CD4-positive, alpha-beta T cell treated with Interleukin-2 at 100 ng/mL for 4 hours (primary cell): ENCODE measurements around the gene DLGAP5.

ENCODE experiments used
- DNase-seq: peaks from one replicate; pipeline ENCODE4 v3.0.0-alpha.2; 2020; ENCODE audit warnings: low spot score

The DLGAP5 gene

DNA sequence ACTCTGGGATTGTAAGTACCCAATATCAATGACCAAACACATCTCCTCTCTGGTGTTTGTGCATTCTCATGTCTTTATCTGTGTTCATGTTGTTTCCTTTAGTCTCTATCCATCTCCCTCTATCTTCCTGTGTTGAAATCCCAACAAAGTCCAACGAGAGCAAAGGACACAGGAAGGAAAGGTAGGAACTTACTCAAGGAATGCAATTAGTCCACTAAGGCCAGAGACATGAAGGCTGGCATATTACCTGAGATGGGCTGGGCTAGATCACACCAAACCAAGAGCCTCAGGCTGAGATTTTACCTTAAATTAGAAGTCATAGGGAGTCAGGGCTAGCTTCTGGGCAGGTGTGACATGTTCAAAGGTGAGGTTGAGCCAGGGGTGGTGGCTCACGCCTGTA, 76.7 kb downstream of the DLGAP5 start:
- DNase-seq: no peak

DNA sequence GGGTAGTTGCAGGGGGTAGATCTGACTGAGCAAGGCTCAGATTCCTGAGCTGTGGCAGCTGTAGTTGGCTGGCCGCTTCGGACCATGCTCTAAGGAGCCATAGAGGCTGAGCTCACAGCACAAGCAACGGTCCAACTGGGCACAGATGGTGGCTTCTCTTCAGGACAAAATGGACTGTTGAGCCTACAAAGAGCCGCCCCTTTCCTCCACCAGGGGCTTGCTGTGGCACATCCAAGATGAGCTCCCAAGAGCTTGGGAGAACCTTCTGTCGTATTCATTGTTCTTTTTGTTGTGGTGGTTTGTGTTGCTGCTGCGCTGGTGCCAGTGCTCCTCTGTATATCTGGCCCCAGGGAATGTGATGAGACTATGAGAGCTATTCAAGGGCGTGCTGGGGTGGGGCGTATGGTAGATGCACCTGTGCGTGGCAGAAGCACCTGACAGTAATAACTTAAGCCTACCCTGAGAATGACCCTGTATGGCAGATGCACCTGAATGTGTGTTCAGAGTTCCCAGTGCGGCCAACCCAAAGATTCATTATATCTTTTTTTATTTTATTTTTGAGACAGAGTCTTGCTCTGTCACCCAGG, 80.2 kb downstream of the DLGAP5 start:
- DNase-seq: no peak

DNA sequence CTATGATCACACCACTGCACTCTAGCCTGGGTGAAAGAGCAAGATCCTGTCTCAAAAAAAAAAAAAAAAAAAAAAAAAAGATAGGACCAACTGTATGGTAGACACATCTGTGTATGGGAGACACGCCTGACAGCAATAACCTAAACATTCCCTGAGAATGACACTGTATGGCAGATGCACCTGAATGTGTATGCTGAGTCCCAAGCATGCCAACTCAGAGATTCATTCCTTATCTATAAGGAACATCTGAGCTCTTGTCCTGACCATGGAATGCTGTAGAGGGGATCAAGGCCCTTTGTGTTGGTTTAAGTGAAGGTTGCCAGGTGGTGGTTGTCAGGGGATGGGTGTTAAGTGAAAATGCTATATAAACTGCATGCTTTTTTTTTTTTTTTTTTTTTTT, 81.5 kb downstream of the DLGAP5 start:
- DNase-seq: no peak

DNA sequence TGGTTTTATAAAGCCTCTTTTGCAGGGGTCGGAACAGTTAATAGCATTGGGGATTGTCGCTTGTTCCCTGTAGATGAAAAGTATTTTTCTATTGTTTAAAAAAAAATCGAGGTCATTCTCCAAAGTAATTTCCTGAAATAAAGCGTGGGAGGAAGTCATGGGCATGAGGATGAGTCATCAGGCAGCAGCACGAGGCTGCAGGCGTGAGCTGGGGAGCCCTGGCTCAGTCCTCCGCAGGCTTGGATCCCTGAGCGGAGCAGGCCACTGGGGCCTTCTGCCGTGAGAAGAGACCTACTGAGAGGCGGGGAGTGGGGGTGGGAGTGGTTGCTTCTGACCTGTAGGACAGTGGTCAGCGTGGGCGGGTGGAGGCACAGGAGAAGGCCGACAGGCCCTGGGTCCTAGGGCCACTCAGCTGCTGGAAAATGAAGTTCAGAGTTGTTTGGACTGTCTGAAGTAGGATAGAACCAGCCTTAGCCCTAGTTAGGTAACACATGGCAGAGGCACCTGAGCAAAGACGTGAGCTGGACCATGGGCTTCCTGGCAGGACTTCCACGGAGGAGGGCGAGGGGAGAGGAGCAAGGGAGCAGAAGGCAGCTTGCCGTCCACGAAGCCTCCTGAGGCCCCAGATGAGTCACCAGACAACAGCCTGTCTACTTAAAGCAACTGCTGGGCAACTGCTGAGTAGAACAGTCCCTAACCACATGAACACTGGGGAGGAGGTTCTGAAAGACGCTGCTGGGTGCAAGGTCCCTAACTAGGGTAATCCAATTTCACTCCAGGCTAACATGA, 83.4 kb downstream of the DLGAP5 start:
- peak; percentile 66 for DNase-seq

DNA sequence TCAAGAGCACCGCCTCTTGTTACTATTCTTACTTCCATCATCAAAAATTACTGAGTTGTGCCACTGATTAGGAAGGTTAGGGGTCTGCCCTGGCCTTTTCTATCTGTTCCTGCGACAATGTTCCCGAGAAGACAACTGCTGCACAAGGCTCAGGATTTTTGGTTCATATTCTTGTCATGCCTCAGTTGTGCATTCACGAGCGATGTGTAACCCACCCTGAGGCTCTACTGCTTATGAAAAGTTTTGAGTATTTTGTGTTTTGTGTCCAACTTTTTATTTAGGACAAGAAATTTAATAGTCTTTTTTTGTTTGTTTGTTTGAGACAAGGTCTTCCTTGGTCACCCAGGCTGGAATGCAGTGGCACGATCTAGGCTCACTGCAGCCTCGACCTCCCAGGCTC, 85.4 kb downstream of the DLGAP5 start:
- no peak for DNase-seq

DNA sequence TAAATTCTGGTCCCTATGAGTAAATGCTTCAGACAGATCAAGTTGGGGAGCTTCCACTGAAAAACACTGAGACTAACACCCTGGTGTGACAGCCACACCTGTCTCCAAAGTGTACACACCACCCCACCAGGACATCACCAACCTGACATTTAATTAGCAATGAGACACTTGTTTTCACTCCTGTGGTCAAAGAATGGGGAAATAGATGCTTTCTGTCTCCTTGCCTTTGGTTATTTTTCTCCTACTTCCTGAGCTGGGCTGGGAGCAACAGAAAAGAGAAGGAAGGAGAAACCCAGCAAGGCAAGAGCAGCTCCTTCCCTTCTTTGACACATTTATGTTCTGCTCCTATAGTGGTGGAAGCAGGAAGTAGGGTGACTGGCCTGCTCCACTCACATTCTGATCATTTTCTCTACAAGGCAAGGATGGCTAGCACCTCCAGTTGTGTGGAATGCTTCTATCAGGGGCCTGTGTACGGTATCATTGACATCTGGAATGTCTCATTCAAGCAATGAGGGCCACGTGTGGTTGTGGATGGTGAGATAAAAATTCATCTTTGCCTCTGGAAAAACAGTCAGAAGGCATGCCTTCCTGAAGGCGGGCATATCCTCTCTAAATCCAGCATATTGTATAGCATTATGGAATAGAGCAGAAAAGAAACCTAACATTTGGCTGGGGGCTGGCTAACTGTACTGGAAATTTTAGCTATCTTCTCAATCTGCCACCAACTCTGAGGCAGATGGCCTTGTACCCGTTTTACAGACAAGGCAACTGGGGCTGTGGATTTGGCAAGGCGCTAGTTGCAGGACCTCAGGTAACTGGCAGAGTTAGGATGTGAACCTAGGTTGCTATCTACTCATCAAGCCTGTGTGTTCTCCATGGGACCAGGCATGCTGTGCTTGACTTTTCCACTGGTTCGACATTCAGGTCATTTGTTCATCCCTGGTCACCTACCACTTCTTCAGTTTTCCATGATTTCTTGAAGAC, 87.1 kb downstream of the DLGAP5 start:
- DNase-seq: no peak

DNA sequence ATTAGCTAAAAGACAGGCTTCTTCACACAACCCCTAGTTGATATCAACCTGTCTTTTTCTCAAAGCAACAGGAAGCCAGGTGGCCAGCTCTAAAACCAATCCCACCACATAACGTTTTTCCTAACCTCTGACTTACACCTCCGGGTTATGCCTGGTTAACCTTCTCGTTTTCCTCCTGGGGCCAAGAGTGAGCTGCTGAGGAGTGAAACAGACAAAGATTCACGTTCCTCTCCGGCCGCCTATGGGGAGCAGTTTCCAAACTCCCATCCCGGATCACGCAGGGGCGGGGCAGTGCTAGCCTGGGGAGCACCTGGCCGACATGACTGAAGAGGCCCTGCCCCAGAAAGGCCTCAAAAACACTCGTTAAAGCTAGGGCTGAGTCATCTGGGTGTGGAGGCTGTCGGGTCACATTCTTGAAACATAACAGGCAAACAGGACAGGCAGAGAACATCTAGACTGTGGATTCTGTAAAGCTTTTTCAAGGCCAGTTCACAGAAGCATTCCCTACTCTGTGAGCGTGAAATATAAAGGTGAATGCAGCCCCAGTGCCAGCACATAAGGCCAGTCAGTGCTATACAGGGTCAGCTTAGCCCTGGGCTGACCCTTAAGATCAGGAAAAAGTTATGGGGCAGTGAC, 88.3 kb downstream of the DLGAP5 start:
- DNase-seq: peak; percentile 88

DNA sequence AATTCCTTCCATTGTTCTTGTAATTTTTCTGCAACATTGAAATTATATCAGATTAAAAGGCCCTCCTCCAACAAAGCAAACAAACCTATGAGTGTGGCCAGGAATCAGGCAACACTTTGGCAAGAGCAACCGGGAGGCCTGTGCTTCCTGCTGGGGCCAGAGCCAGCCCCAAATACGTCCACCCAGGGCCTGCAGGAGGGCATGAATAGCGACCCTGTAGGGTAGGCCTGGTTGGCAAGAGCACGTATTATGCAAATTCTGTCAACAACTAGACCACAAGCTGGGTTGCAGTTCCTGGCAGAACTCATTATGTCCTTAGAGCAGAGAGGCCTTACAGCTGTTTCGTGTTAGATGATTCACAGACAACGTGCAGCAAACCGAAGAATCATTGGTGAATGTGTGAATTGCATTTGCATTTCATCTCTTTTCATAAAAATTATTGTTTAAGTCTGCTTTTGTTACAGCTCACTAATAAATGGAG, 89.2 kb downstream of the DLGAP5 start:
- peak; percentile 85 for DNase-seq

DNA sequence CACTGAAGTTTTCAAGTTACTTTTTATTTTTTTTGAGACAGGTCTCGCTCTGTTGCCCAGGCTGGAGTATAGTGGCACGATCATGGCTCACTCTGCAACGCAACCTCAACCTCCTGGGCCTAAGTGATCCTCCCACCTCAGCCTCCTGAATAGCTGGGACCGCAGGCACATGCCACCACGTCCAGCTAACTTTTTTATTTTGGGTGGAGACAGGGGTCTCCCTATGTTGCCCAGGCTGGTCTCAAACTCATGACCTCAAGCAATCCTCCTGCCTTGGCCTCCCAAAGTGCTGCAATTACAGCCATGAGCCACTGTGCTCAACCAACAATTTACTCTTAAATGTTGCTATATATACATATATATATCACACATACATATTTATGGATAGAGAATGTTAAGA, 89.7 kb downstream of the DLGAP5 start:
- DNase-seq: no peak

DNA sequence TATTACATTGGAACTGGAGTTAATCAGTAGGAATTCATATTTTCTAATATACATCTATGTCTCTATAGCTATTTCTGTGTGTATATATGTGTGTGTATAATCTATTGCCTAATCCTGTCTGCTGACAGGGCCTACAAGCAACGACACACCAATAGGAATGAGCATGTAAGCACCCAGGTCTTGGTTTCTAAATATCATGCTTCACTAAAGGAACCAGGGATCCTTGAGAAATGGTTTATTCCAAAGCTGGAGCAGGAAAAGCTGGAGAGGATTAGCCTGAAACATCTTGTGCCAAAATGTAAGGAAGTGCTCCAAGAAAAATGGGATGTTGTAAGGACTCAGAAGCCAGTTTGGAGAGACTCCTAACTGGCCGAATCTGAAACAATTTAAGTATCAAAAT, 91.6 kb downstream of the DLGAP5 start:
- DNase-seq: no peak

DNA sequence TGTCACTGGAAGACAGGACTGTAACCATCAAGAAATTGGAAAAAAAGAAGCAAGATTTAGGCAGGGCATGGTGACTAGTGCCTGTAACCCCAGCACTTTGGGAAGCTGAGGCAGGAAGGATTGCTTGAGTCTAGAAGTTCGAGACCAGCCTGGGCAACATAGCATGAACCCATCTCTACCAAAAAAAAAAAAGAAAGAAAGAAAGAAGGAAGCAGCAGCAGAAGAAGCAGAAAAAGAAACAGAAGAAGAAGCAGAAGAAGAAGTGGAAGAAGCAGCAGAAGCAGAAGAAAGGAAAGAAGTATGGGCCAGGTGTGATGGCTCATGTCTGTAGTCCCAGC, 92.9 kb downstream of the DLGAP5 start:
- no peak for DNase-seq
